Breast epithelium (tissue), 3 donors: ENCODE data around the gene CLSTN2.

Experiments
- POLR2A ChIP-seq: fragments of 450-650 bp; IDR thresholded peaks from one replicate; pipeline ENCODE4 v1.6.1; 2016; ENCODE audit warnings: antibody characterized with exemption, mild to moderate bottlenecking, moderate library complexity
- POLR2AphosphoS5 ChIP-seq, 3 donors: sonication (generic); formaldehyde crosslinking; IDR thresholded peaks; one replicate each; pipeline ENCODE4 v1.6.1; 2017; ENCODE audit warnings: antibody characterized with exemption in 3 of 3
- TF ChIP-seq, protein P1 (sequence below), 3 donors: fragments of 450-650 bp; IDR thresholded peaks; one replicate each; pipeline ENCODE4 v1.5.1; 2016 to 2017; ENCODE audit warnings: antibody characterized with exemption in 3 of 3, mild to moderate bottlenecking in 3 of 3, moderate library complexity in 3 of 3

DNA sequence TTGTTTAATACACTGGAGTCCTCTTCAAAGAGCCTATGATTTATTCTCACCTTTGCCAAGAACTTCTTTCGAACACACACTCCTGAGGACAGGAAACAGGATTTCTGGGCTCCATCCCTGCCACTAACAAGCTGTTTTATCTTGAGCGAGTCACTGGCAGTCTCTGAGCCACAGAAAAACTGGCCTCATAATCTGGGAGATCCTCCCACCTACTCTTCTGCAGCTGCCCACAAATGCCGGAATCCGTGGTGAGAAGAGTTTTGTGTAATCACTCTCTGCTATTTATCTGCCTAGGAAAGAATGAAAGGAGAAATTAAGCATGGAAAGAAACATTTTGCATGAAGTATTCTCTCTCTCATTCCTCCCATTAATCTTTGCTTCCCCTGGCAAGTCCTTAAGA is 570.9 kb downstream of the CLSTN2 start:
- TF ChIP-seq, protein P1, sequence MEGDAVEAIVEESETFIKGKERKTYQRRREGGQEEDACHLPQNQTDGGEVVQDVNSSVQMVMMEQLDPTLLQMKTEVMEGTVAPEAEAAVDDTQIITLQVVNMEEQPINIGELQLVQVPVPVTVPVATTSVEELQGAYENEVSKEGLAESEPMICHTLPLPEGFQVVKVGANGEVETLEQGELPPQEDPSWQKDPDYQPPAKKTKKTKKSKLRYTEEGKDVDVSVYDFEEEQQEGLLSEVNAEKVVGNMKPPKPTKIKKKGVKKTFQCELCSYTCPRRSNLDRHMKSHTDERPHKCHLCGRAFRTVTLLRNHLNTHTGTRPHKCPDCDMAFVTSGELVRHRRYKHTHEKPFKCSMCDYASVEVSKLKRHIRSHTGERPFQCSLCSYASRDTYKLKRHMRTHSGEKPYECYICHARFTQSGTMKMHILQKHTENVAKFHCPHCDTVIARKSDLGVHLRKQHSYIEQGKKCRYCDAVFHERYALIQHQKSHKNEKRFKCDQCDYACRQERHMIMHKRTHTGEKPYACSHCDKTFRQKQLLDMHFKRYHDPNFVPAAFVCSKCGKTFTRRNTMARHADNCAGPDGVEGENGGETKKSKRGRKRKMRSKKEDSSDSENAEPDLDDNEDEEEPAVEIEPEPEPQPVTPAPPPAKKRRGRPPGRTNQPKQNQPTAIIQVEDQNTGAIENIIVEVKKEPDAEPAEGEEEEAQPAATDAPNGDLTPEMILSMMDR (IDR thresholded peaks at IDR 0.05): no peak
- TF ChIP-seq POLR2A (no peak), POLR2AphosphoS5 (IDR thresholded peaks at IDR 0.05) (no peak)
